Endodermal cell (in vitro differentiated cells): ENCODE measurements around the gene ANKRD42. TPM values are rescaled to one million over a fixed set of nuclear protein-coding genes. Genes with fewer than 3 reads are reported as not detected.

Experiments
- DNase-seq: peaks from one replicate; pipeline ENCODE4 v3.0.0-alpha.2; 2017
- H3K27ac ChIP-seq: 2 replicates; pipeline ENCODE4 v1.5.1; 2013; ENCODE audit warnings: mild to moderate bottlenecking, low read depth, low read length, moderate library complexity
- H3K27me3 ChIP-seq: 2 replicates; pipeline ENCODE4 v1.6.1; 2013; ENCODE audit warnings: mild to moderate bottlenecking, low read length, moderate library complexity; ENCODE audit not compliant: insufficient read depth, control insufficient read depth, poor library complexity, severe bottlenecking
- H3K36me3 ChIP-seq: 2 replicates; pipeline ENCODE4 v1.7.0; 2013; ENCODE audit warnings: mild to moderate bottlenecking, low read length, moderate library complexity; ENCODE audit not compliant: control insufficient read depth, insufficient read depth
- H3K4me1 ChIP-seq: one replicate; pipeline ENCODE4 v1.7.0; 2013; ENCODE audit warnings: low read length; ENCODE audit not compliant: control insufficient read depth, insufficient read depth
- H3K4me3 ChIP-seq: 2 replicates; pipeline ENCODE4 v1.5.1; 2013; ENCODE audit warnings: mild to moderate bottlenecking, low read length, moderate library complexity
- H3K9ac ChIP-seq: 2 replicates; pipeline ENCODE4 v1.6.1; 2013; ENCODE audit warnings: mild to moderate bottlenecking, low read length, moderate library complexity; ENCODE audit not compliant: poor library complexity, severe bottlenecking; ENCODE audit errors: extremely low read depth
- H3K9me3 ChIP-seq: 2 replicates; pipeline ENCODE4 v1.6.1; 2013; ENCODE audit warnings: mild to moderate bottlenecking, low read length, moderate library complexity; ENCODE audit not compliant: control insufficient read depth
- H3K27ac Mint-ChIP-seq: 2 replicates; pipeline ENCODE4 v1.8.0; 2020; ENCODE audit warnings: mixed read lengths
- H3K27me3 Mint-ChIP-seq: 2 replicates; pipeline ENCODE4 v1.8.0; 2021; ENCODE audit warnings: mild to moderate bottlenecking, mixed read lengths; ENCODE audit not compliant: insufficient read depth
- H3K36me3 Mint-ChIP-seq: 2 replicates; pipeline ENCODE4 v1.8.0; 2020; ENCODE audit warnings: low read depth, mixed read lengths
- H3K4me1 Mint-ChIP-seq: 2 replicates; pipeline ENCODE4 v1.8.0; 2020; ENCODE audit warnings: mixed read lengths
- H3K4me3 Mint-ChIP-seq: 2 replicates; pipeline ENCODE4 v1.8.0; 2020; ENCODE audit warnings: mild to moderate bottlenecking, moderate library complexity, mixed read lengths
- H3K9me3 Mint-ChIP-seq: 2 replicates; pipeline ENCODE4 v1.8.0; 2020; ENCODE audit warnings: mild to moderate bottlenecking, mixed read lengths
- CTCF ChIP-seq: fragments of 200-600 bp; sonication (generic); conservative IDR thresholded peaks from 2 replicates; pipeline ENCODE4 v1.5.0; 2021; ENCODE audit warnings: antibody characterized with exemption, mild to moderate bottlenecking
- WGBS, 2 experiments: methylation state at CpG; one replicate each; pipeline versions ENCODE4 v1.1.5 to v1.1.7; 2013; ENCODE audit warnings: missing lambda C conversion rate in 2 of 2, mixed read lengths in 1 of 2; ENCODE audit not compliant: insufficient coverage in 1 of 2, insufficient read length in 1 of 2; 5-methylcytosine and 5-hydroxymethylcytosine counted together
- total RNA-seq, 2 donors: library from RNA; stranded (reverse); fragmentation: NEBNext Ultra II Directional in 1 of 2; extraction: Animal tissue kit (Norgen Biotek cat#: 25700) in 1 of 2; gene quantifications; 2 replicates in 1 of 2; 3 replicates in 1 of 2; pipeline ENCODE4 v1.2.1, GENCODE V29; 2021

ANKRD42 gene
- total RNA-seq, 2 donors from 2014 or later, result 11.1 to 11.4 TPM

DNA sequence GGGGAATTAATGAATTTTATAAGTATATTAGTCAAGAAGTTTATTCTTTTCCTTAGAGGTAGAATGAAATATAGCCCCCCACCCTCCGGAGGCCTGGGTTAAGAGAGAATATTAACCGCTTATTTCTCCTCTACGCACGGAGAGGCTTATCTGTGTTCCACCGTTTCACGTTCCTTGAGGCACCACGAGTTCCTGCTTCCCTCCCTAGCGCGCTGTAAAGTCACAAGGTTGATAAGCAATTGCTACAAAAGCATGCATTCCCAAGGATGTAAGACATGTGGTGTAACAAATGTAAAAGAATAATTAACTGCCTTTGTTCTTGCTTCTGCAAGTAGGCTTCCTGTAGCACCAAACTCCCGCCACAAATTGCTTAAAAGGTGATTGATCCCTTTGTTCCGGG, 1.5 kb upstream of the ANKRD42 start:
- DNase-seq, result no peak
- peaks cover 43% of the 10 kb centered on the region for H3K36me3 ChIP-seq
- Mint-ChIP-seq H3K27ac (peak overlapping the region; percentile 95), H3K27me3 (no peaks in the 10 kb centered on the region), H3K4me3 (peak overlapping the region; percentile 90), H3K9me3 (no peaks in the 10 kb centered on the region), H3K36me3 (peaks cover 32% of the 10 kb centered on the region), H3K4me1 (peaks cover 26% of the 10 kb centered on the region)
- H3K4me1 ChIP-seq, result peaks cover 6% of the 10 kb centered on the region
- no peaks in the 10 kb centered on the region for H3K9me3 ChIP-seq
- no peak overlapping the region for H3K27ac ChIP-seq
- no peaks in the 10 kb centered on the region for H3K27me3 ChIP-seq
- TF ChIP-seq CTCF, result no peak
- H3K4me3 ChIP-seq, result peak overlapping the region; percentile 100
- WGBS, 2 experiments, result 95 to 96% methylated on average over 10 to 11 of the region's 11 CpGs
- H3K9ac ChIP-seq, result peak overlapping the region; percentile 96

GRCh38 chr11:83192606-83193245, 786 bp upstream of the ANKRD42 start:
- peak overlapping the region; percentile 95 for H3K27ac Mint-ChIP-seq
- no peak for DNase-seq
- H3K36me3 ChIP-seq, result peaks cover 38% of the 10 kb centered on the region
- peaks cover 27% of the 10 kb centered on the region for H3K36me3 Mint-ChIP-seq
- 26 to 34% methylated on average over 8 of the region's 8 CpGs for WGBS, 2 experiments
- H3K27me3 ChIP-seq, result no peaks in the 10 kb centered on the region
- no peaks in the 10 kb centered on the region for H3K9me3 ChIP-seq
- H3K4me1 Mint-ChIP-seq, result peaks cover 27% of the 10 kb centered on the region
- peak overlapping the region; percentile 50 for H3K27ac ChIP-seq
- peak overlapping the region; percentile 90 for H3K4me3 Mint-ChIP-seq
- peaks cover 6% of the 10 kb centered on the region for H3K4me1 ChIP-seq
- no peaks in the 10 kb centered on the region for H3K27me3 Mint-ChIP-seq
- H3K9ac ChIP-seq, result peak overlapping the region; percentile 96
- no peak for TF ChIP-seq CTCF
- H3K4me3 ChIP-seq, result peak overlapping the region; percentile 100
- H3K9me3 Mint-ChIP-seq, result no peaks in the 10 kb centered on the region

GRCh38 chr11:83194281-83195142, 1.0 kb downstream of the ANKRD42 start:
- Mint-ChIP-seq H3K9me3 (no peaks in the 10 kb centered on the region), H3K4me3 (peak overlapping the region; percentile 90), H3K27ac (peak overlapping the region; percentile 95), H3K36me3 (peaks cover 24% of the 10 kb centered on the region), H3K4me1 (peaks cover 27% of the 10 kb centered on the region), H3K27me3 (no peaks in the 10 kb centered on the region)
- Histone ChIP-seq H3K4me3 (peak overlapping the region; percentile 100), H3K36me3 (peaks cover 39% of the 10 kb centered on the region), H3K9ac (peak overlapping the region; percentile 96), H3K9me3 (no peaks in the 10 kb centered on the region), H3K4me1 (peaks cover 6% of the 10 kb centered on the region), H3K27ac (peak overlapping the region; percentile 74), H3K27me3 (no peaks in the 10 kb centered on the region)
- no peak for TF ChIP-seq CTCF
- peak; percentile 83 for DNase-seq
- 5 to 7% methylated on average over 14 to 35 of the region's 35 CpGs for WGBS, 2 experiments
